Measurements from ENCODE around the gene DIS3L2.

The DIS3L2 gene

DNA sequence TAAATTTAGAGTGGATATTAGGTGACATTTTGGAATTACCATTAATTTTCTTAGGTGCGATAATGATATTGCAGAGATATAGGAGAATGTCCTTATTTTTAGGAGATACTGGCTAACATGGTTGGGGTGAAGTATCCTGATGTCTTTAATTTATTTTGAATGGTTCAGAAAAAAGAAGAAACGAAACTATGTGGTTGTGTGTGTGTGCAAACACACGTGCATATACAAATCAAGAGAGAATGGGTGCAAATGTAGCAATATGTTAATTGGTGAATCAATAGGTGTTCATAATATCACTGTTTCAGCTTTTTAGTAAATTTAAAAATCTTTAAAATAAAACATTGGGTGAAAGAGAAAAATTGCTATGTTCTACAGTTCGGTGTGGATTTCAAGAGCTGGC is 140.9 kb downstream of the DIS3L2 start (continued):
- no peak for TF ChIP-seq SNAI2 (CRISPR knock-in tag; IDR thresholded peaks at IDR 0.05)
- TF ChIP-seq TCF4 (CRISPR knock-in tag; IDR thresholded peaks at IDR 0.05; ENCODE audit: borderline replicate concordance), result no peak
- no peak for TF ChIP-seq GLIS3 (CRISPR knock-in tag; IDR thresholded peaks at IDR 0.05)

DNA sequence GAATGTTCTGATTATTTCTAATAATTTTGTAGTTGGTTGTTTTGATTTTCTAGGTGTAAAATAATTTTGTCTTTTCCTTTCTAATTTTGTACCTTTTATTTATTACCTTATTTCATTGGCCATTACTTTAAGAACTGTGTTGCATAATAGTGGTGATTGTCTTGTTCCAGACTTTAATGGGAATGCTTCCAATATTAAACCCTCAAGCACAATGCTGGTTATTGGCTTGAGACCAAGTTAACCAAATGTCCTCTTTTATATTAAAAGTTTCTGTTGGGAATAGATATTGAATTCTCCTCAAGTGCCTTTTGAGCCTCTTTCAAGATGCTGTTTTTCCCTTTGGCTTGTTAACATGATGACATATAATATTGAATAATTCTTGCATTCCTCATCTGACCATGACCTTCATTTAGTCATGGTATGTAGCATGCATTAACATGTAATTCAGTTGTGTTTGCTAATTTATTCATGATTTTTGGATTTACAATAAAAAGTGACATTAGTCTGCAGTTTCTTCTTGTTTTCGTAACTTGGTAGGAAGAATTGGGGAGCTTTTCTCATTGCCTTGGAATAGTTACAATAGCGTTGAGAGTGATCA is 141.7 kb downstream of the DIS3L2 start:
- no peak for TF ChIP-seq ZFP30 (CRISPR knock-in tag; IDR thresholded peaks at IDR 0.05)
- no peak for TF ChIP-seq ZNF8 (CRISPR knock-in tag; IDR thresholded peaks at IDR 0.05)
- no peak for TF ChIP-seq ESRRG (CRISPR knock-in tag; IDR thresholded peaks at IDR 0.05)
- TF ChIP-seq, protein P1, sequence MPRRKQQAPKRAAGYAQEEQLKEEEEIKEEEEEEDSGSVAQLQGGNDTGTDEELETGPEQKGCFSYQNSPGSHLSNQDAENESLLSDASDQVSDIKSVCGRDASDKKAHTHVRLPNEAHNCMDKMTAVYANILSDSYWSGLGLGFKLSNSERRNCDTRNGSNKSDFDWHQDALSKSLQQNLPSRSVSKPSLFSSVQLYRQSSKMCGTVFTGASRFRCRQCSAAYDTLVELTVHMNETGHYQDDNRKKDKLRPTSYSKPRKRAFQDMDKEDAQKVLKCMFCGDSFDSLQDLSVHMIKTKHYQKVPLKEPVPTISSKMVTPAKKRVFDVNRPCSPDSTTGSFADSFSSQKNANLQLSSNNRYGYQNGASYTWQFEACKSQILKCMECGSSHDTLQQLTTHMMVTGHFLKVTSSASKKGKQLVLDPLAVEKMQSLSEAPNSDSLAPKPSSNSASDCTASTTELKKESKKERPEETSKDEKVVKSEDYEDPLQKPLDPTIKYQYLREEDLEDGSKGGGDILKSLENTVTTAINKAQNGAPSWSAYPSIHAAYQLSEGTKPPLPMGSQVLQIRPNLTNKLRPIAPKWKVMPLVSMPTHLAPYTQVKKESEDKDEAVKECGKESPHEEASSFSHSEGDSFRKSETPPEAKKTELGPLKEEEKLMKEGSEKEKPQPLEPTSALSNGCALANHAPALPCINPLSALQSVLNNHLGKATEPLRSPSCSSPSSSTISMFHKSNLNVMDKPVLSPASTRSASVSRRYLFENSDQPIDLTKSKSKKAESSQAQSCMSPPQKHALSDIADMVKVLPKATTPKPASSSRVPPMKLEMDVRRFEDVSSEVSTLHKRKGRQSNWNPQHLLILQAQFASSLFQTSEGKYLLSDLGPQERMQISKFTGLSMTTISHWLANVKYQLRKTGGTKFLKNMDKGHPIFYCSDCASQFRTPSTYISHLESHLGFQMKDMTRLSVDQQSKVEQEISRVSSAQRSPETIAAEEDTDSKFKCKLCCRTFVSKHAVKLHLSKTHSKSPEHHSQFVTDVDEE (CRISPR knock-in tag; IDR thresholded peaks at IDR 0.05), result no peak
- TF ChIP-seq ARNTL (CRISPR knock-in tag; IDR thresholded peaks at IDR 0.05; ENCODE audit: borderline replicate concordance, low read depth), result no peak
- no peak for TF ChIP-seq CSDC2 (CRISPR knock-in tag; IDR thresholded peaks at IDR 0.05)
- TF ChIP-seq PPARA (CRISPR knock-in tag; IDR thresholded peaks at IDR 0.05; ENCODE audit: borderline replicate concordance), result no peak
- no peak for TF ChIP-seq ZNF565 (CRISPR knock-in tag; conservative IDR thresholded peaks at IDR 0.05; ENCODE audit: low read depth)
- ATAC-seq, result no peak

DNA sequence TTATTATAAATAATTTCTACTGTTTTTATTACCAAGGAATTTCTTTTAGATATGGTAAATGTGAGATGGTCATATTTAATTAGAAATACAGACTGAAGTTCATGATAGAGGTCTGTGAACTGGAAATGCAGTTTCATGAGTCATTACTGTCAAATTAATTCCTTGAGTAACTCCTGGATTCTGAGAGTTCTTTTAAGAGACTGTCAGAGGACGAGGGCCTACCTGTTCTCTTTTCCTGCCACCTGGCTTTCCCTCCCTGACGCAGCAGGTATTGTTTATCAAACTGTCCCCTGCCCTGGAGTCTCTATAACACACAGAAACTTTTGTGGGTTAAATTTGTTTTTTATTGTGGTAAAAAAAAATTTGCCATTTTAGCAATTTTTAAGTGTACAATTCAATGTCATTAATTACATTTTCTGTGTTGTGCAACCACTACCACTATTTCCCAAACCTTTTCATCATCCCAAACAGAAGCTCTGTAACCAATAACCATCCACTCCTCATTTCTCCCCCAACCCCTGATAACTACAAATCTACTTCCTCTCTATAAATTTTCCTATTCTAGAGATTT is 142.6 kb downstream of the DIS3L2 start:
- ATAC-seq, result no peak
- TF ChIP-seq ZNF70 (CRISPR knock-in tag; IDR thresholded peaks at IDR 0.05), result no peak
- no peak for TF ChIP-seq TCF4 (CRISPR knock-in tag; IDR thresholded peaks at IDR 0.05; ENCODE audit: borderline replicate concordance)
- TF ChIP-seq SNAI2 (CRISPR knock-in tag; IDR thresholded peaks at IDR 0.05), result no peak
- TF ChIP-seq OSR1 (CRISPR knock-in tag; IDR thresholded peaks at IDR 0.05), result no peak
- TF ChIP-seq ISL1 (CRISPR knock-in tag; IDR thresholded peaks at IDR 0.05), result no peak
- TF ChIP-seq BACH2 (CRISPR knock-in tag; IDR thresholded peaks at IDR 0.05; ENCODE audit: borderline replicate concordance), result no peak
- no peak for TF ChIP-seq ZC3H10 (CRISPR knock-in tag; IDR thresholded peaks at IDR 0.05)
- no peak for TF ChIP-seq ESRRG (CRISPR knock-in tag; IDR thresholded peaks at IDR 0.05)
- no peak for TF ChIP-seq ZFP3 (CRISPR knock-in tag; IDR thresholded peaks at IDR 0.05)
- TF ChIP-seq, protein P2, sequence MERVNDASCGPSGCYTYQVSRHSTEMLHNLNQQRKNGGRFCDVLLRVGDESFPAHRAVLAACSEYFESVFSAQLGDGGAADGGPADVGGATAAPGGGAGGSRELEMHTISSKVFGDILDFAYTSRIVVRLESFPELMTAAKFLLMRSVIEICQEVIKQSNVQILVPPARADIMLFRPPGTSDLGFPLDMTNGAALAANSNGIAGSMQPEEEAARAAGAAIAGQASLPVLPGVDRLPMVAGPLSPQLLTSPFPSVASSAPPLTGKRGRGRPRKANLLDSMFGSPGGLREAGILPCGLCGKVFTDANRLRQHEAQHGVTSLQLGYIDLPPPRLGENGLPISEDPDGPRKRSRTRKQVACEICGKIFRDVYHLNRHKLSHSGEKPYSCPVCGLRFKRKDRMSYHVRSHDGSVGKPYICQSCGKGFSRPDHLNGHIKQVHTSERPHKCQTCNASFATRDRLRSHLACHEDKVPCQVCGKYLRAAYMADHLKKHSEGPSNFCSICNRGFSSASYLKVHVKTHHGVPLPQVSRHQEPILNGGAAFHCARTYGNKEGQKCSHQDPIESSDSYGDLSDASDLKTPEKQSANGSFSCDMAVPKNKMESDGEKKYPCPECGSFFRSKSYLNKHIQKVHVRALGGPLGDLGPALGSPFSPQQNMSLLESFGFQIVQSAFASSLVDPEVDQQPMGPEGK (CRISPR knock-in tag; IDR thresholded peaks at IDR 0.05; ENCODE audit: borderline replicate concordance), result no peak
- no peak for TF ChIP-seq ZNF565 (CRISPR knock-in tag; conservative IDR thresholded peaks at IDR 0.05; ENCODE audit: low read depth)
- no peak for TF ChIP-seq ARNTL (CRISPR knock-in tag; IDR thresholded peaks at IDR 0.05; ENCODE audit: borderline replicate concordance, low read depth)
- TF ChIP-seq ZFP30 (CRISPR knock-in tag; IDR thresholded peaks at IDR 0.05), result no peak

DNA sequence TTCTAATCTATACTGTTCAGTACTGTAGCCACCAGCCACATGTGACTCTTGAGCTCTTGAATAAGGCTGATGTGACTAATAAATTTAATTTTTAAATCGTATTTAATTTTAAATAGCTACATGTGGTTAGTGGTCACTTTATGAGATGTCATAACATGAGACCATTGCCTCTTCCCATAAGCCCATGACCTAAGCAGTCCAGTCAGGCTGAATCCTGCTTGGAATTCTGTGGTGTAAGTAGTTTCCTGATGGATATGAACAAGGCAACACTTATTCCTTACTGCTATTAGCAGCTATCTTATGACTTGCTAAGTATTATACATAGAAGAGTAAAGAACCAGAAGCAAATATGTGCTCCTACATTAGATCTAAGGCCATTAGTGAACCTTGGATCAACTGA is 150.0 kb downstream of the DIS3L2 start:
- TF ChIP-seq ZFP30 (CRISPR knock-in tag; IDR thresholded peaks at IDR 0.05) (no peak), ZNF70 (CRISPR knock-in tag; IDR thresholded peaks at IDR 0.05) (no peak), SNAI2 (CRISPR knock-in tag; IDR thresholded peaks at IDR 0.05) (no peak), OSR1 (CRISPR knock-in tag; IDR thresholded peaks at IDR 0.05) (no peak), TOX (CRISPR knock-in tag; IDR thresholded peaks at IDR 0.05; ENCODE audit: borderline replicate concordance) (no peak), BACH2 (CRISPR knock-in tag; IDR thresholded peaks at IDR 0.05; ENCODE audit: borderline replicate concordance) (no peak), CSDC2 (CRISPR knock-in tag; IDR thresholded peaks at IDR 0.05) (no peak), ZFP3 (CRISPR knock-in tag; IDR thresholded peaks at IDR 0.05) (no peak), TCF4 (CRISPR knock-in tag; IDR thresholded peaks at IDR 0.05; ENCODE audit: borderline replicate concordance) (no peak), ISL1 (CRISPR knock-in tag; IDR thresholded peaks at IDR 0.05) (no peak), ZNF8 (CRISPR knock-in tag; IDR thresholded peaks at IDR 0.05) (no peak), ESRRG (CRISPR knock-in tag; IDR thresholded peaks at IDR 0.05) (no peak), ARNTL (CRISPR knock-in tag; IDR thresholded peaks at IDR 0.05; ENCODE audit: borderline replicate concordance, low read depth) (no peak), RARB (CRISPR knock-in tag; IDR thresholded peaks at IDR 0.05) (no peak)
- TF ChIP-seq, protein P3, sequence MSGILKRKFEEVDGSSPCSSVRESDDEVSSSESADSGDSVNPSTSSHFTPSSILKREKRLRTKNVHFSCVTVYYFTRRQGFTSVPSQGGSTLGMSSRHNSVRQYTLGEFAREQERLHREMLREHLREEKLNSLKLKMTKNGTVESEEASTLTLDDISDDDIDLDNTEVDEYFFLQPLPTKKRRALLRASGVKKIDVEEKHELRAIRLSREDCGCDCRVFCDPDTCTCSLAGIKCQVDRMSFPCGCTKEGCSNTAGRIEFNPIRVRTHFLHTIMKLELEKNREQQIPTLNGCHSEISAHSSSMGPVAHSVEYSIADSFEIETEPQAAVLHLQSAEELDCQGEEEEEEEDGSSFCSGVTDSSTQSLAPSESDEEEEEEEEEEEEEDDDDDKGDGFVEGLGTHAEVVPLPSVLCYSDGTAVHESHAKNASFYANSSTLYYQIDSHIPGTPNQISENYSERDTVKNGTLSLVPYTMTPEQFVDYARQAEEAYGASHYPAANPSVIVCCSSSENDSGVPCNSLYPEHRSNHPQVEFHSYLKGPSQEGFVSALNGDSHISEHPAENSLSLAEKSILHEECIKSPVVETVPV (CRISPR knock-in tag; IDR thresholded peaks at IDR 0.05), result no peak
- TF ChIP-seq, protein P1 (CRISPR knock-in tag; IDR thresholded peaks at IDR 0.05), result no peak
- TF ChIP-seq, protein P2 (CRISPR knock-in tag; IDR thresholded peaks at IDR 0.05; ENCODE audit: borderline replicate concordance), result no peak
- TF ChIP-seq, protein P4, sequence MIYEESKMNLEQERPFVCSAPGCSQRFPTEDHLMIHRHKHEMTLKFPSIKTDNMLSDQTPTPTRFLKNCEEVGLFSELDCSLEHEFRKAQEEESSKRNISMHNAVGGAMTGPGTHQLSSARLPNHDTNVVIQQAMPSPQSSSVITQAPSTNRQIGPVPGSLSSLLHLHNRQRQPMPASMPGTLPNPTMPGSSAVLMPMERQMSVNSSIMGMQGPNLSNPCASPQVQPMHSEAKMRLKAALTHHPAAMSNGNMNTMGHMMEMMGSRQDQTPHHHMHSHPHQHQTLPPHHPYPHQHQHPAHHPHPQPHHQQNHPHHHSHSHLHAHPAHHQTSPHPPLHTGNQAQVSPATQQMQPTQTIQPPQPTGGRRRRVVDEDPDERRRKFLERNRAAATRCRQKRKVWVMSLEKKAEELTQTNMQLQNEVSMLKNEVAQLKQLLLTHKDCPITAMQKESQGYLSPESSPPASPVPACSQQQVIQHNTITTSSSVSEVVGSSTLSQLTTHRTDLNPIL (CRISPR knock-in tag; IDR thresholded peaks at IDR 0.05; ENCODE audit: low read depth), result no peak
- ATAC-seq, result no peak

Data from SK-N-SH treated with all-trans-retinoic acid at 6 μM for 48 hours (cell line).